HTR-8/SVneo (cell line): Measurements from ENCODE around the gene PYROXD2.

ENCODE experiments used
- DNase-seq: peaks from one replicate; pipeline ENCODE4 v3.0.0; 2011; ENCODE audit warnings: low spot score, mixed read lengths; ENCODE audit not compliant: insufficient read length
- FAIRE-seq: peaks from 2 replicates; lab custom pipeline; 2011; peaks lifted over from hg19 to GRCh38; lab: Jason Lieb, UNC

Gene PYROXD2

DNA sequence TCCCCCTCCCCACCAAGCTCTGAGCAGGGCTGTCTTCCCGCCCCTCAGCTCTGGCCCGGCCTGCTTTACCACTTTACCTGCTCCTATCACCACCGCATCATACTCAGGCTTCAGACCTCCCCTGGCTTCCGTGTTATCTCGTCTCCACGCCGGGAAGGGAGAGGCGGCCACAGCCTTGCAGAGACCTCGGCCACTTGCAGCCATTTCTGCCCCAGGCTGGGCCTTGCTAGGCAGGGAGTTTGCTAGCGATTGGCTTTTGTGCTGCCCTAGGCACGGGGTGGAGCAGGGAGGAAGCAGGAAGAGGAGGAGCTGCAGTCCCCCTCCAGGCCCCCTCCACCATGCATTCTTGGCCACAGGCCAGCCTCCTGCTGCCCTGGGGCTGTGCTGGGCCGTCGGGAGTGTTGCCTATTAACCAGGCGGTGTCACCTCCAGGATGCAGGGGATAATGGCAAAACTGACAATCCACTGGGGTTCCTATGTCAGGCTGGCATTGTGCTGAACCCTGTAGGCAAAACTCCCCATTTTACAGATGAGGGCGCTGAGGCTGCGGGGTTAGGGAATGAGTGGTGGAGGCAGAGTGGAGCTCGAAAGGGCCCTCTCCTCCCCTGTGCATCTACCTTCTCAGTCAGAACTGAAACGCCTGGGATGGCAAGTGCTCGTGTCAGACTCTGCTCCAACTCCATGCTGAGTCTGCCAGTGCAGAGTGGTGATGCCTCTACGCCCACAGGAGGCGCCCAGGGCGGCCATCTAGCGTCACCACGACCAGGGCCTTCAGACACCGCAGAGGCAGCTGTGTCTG is at the start of gene PYROXD2:
PYROXD2 (minus strand) TSS at position 251 of the 799 bp plus-strand sequence; CDS start at position 204, 47 bp downstream.
- DNase-seq = peak; percentile 96
- FAIRE-seq = peak; percentile 95

DNA sequence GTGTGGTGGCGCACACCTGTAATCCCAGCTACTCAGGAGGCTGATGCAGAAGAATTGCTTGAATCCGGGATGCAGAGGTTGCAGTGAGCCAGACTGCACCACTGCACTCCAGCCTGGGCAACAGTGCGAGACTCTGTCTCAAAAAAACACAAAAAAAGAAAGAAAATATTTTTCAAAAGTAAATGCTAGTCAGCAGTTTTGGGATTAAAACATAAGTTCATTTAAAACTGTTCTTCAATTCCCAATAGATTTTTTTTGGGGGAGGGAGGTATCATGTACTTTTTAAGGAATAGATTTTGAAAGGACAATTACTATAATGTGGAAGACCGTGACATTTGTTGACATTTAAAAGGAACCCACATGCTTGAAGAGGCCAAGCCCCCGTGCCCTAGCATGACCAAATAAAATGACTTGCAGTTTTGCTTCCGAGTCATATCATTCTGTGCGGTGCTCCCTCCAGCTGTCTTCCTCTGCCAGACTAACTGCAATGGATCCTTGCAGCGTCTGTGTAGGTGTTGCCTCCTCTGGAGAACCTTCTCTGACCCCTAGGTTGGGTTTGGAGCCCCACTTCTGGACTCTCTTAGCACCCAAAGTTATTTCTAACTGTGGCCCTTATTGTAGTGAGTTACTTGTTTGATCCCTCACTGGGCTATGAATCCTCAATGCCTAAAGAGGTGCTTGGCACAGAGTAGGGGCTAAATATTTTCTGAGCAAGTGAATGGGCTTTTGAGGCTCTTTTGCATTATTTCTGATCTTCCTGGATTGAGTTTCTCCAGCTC is 49.2 kb upstream of the PYROXD2 start:
- no peak for FAIRE-seq
- DNase-seq = no peak

DNA sequence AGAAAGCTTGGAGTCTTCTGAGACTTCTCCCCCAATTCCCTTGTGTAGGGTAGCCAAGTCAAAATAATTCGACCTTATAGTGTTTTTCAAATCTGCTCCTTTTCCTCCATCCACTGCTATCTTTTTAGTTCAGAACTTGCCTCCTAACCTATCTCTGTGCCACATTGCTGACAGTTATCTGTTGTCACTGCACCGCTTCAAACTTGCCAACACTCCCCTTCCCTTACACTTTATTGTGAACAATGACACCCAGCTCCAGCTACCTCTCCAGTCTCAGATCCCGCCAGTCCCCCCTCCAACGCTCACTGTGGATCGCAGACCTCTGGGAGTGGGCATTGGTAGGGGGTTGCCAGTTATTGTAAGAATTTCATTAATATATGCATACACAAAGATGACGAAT is 48.0 kb upstream of the PYROXD2 start:
- no peak for FAIRE-seq

DNA sequence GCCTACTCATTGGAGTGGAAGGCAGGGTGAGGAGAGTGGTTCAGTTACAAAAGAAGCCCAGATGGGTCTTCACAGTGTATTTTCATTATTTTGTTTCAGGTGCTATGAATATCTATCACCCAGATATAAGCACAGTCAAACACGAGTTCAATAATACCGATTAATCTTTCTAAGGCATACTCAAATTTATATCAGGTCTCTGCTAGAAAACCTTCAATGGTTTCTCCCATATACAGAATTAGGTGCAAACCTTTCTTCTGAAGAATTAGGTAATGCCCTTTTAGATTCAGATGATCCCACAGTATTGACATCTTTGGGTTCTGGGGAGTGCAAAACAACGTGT is 46.5 kb upstream of the PYROXD2 start:
- DNase-seq (no peak), FAIRE-seq (no peak)

More for the DNA sequence above, 48.0 kb upstream of the PYROXD2 start:
- DNase-seq = no peak

DNA sequence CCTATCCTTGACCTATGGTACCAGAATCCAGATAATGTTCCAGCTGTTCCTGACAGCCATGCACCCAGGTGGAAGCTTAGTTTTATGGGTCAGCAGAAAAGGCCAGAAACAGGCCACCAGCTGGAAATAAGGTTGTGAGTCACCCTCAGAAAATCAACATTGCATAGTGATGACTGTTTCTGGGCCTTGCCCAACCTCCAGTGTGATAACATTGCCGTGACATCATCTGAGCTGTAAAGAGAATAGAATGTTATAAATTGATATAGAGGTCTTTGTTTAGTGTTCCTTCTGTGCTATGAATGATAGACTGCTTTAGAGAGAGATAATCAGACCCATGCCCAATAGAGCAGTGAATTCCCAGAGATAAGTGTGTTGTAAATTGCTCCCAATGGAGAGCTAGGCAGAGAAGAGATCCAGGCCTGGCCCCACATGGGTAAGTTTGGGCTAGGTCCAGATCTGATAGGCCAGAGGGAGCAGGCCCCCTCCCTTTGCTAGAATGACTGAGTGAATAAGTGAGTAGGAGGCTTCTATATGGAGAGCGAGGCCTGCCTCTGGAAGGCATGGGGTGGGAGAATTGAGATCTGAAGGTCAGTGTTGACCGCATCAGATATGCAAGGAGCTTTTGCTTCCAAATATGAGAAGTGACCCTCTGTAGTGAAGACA is 46.0 kb upstream of the PYROXD2 start:
- peak; percentile 84 for FAIRE-seq
- peak; percentile 80 for DNase-seq

DNA sequence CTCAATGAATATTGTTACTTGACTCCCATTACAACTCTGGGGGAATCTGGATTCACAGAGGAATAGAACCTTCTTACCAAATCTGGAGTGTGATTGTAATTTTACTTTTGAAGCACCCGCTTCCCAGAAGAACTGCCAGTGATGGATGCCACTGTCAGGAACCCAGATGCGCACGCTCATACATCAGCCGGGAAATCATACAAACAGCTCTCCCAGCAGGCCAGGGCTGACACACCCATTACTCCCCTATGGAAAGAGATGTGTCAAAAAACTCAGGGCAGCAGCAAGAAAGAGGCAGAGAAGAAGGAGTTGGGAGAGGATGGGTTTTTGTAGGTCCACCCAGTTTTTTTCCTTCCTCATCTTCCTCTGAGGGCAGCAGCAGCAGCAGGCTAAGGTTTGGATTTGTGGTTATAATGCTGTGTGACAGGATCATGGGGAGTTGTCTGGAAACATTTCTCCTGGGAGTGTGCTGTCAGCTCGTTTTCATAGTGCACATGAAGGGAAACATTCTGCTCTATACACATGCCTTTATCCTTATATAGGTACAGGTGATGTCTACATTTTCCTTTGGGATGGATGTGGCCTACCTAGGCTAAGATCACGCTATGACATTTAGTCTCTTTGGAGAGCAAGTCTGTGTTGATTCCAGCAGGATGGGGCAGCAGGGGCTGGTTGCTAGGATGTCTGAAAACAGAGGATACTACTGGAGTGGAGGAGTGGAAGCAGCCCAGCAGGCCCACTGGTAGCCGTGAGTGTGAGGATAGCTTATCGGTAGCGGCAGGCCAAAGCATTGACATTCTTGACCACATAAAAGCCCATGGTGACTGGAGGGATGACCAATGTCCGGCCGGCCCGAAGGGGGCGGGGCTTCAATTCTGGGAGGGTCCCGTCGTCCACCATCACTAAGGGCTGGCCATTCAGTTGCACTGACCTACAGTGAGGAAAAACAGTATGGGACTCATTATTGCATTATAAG is 44.1 kb upstream of the PYROXD2 start:
- FAIRE-seq (no peak), DNase-seq (no peak)

DNA sequence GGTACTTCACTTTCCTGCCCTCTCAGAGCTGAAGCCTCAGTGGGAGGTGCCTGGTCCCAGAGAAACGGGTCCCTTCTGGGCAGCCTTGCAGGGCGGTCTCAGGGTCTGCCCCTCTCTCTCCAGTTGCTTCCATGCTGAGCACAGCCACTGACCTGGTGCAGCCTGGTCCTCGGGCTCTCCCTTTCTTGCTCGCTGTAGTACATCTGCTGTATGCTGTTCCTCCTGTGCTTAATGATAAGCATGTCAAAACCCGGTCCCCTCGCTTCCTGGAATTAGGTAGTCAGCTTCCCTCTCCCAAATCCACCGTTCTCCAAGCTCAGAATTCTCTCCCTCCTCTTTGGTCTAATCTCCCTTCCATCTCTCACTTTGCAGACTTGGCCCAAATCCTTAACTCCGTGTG is 42.7 kb upstream of the PYROXD2 start:
- FAIRE-seq = no peak
- DNase-seq = no peak

DNA sequence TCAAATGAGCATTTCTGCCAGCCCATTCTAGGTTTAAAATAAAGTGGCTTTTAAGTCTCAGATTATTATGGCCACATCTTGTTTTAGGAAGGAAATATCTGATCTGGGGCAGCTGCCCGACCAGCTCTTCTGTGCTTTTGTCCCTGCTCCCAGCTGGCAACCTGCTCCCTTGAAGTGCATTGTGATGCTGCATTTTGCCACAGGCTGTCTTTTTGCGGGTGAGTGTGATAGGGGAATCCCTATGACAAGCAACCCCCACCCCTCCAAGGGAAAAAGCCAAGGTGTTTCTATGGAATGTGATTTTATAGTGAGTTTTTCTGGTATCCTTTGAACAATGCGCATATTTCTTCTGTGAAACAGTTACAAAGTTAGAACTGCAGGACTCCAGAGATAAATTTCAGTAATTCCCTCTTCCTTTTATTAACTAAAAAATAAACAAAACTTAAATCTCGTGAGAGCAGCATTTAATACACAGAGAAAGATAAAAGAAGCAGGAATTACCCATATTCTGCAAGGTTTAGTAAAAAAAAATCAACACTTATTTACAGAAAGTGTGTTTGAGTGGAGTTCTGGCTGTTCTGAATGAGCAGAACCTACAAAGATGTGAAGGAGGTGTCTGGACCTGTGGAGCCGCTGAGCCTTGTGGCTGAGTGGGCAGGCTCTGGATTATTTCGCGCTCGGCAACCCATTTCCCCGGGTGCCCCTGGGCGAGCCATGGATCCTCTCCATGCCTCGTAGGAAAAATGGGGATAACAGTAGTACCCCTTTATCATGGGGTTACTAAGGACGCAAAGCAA is 41.9 kb upstream of the PYROXD2 start:
- DNase-seq (no peak), FAIRE-seq (no peak)

DNA sequence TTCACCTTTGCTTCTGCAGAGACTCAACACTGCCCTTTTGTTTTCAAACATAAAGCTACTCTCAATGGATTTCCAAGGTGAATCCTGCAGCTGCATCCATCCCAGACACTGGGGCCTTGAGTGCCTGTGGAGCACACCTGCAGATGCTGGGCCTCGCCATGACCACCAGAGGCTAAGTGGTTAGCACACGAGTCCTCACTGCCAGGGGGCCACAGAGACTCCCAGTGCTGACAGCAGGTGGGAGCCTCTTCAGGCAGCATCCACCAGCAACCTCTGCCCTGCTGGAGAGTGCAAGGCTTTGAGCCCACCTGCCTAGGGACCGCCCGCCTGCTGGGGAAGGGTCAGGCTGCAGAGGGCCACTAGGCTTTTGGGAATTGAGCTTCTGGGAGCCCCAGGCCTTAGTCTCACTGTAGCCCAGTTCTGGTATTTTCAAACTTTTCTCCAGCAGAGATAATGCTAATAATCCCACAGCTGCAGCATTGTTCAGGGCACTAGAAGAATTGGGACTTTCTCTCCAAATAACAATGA is 41.1 kb upstream of the PYROXD2 start:
- no peak for DNase-seq

DNA sequence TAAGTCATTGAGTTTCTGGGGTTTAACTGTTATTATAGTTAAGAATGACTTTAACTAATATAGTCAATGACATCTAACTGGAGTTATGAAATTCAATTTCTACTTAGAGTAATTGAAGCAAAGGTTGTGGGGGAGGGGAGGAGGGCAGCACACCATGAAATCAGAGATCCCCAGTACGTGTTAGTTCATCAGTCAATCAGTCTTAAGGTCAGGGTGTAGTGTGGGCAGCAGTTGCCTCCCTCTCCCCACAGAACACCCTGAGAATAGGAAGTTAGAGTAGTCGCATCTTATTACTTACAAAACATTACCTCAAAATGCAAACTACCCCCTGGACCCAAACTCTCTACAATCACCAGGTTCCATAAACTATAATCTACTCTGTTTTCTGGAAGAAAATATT is 38.7 kb upstream of the PYROXD2 start:
- FAIRE-seq (no peak), DNase-seq (no peak)

More for the DNA sequence above, 41.1 kb upstream of the PYROXD2 start:
- FAIRE-seq = no peak

DNA sequence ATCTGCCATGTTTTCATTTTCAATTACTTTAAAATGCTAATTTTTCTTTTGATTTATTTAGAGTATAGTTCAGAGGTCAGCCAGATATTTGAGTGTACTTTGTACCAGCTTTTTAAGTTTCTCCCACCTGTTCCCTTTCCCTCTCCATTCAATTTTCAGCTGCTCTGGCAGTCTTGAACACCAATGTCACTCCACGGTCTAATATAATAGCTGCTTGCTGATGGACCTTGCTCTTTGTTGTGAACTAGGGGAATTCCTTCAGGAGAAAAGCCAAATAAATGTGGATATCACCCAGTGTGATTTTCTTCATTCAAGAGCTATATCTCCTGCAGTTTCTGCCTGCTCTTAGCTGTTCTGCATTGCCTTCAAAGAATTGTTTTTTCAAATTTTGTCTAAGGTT is 35.6 kb upstream of the PYROXD2 start:
- FAIRE-seq = no peak
- no peak for DNase-seq

DNA sequence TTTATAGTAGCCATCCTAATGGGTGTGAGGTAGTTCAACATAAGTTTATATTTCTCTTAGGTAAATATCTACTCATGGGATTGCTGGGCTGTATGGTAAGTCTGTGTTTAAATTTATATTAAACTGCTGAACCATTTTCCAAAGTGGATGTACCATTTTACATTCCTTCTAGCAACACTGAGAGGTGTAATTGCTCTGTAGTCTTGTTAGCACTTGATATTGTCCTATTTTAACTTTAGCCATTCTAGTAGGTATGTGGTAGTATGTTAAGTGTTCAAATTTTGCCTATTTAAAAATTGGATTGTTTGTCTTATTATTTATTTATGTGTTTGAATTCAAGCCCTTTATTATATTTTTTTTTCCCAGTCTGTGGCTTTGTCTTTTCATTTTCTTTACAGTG is 34.3 kb upstream of the PYROXD2 start:
- DNase-seq (no peak), FAIRE-seq (no peak)

DNA sequence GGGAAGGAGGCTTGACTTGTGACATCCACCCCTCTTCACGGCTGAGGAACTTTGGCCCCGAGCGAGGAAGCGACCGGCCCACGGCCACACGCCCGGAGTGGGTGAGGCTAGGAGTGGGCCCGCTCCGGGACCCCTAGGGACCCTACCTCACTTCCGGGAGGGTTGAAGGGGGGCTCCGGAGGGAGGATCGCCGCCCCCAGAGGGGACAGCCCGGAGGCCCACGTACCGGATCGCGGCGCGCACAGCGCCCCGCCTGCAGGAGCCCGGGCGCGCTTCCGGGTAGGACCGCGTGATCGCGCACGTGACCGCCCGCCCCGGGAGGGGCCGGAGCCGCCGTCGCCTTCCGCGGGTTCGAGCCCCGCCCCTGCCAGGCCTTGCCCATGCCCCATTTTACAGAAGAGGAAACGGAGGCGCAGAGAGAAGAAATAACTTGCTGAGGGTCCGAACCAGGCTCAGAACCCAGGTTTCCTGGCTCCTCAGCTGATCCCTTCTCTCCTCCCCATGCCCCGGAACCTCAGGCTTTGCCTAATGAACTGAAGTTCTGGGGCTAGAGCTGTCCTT is 31.8 kb upstream of the PYROXD2 start, which contains the start of gene HPS1:
HPS1 (minus strand) TSS at position 275 of the 561 bp plus-strand sequence. CDS start 3,695 bp downstream, outside the sequence.
- peak; percentile 77 for DNase-seq
- peak; percentile 16 for FAIRE-seq

DNA sequence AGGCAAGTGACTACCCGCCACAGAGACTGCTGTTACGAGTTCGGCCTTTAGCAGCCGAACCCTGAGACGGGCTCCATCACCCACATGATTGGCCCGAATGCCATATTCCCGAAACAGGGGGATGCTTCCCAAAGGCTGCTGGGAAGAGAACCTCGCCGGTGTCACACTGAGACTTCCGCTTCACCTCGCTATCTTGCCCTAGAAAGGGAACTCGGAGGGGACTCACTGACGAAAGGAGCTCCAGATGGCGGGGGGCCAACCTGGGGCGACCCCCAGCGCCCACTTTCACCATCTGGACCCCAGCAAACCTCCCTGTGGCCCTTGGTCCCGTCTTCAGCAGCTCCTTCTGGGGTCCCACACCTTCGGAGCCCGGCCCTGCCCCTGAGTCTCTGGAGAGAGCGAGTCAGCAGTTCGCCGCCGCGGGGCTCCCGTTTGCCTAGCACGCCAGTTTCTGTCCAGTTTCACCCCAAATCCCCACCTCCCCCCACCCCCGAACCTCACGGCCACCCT is 31.2 kb upstream of the PYROXD2 start:
- DNase-seq = peak; percentile 31

DNA sequence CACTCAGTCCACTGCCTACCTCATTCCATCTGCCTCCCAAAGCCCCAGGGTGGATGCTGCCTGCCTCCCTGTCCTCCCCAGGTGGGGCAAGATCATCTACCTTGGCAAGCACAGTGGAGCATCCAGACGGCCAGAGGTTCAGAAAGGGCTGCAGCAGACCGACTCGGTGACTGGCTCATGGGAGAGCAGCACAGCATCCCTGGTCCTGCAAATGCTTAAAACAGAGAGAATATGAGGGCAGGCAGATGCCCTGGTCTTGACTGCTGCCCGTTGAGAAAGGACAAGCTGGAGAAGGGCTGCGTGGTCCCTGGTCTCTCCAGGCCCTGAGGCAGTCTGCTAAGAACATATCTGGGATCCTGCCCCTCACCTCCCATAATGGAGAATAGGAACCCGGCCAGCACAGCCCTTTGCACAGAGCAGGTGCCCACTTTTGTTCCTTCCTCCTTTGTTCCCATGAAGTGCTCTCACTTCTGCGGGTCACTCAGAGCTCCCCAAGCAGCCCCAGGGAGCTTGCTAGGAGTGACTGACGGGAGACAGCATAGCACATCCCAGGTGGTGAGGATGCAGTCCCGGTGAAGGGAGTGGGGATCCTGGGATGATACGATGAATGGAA is 30.3 kb upstream of the PYROXD2 start:
- no peak for FAIRE-seq

More for the DNA sequence above, 31.2 kb upstream of the PYROXD2 start:
- no peak for FAIRE-seq

DNA sequence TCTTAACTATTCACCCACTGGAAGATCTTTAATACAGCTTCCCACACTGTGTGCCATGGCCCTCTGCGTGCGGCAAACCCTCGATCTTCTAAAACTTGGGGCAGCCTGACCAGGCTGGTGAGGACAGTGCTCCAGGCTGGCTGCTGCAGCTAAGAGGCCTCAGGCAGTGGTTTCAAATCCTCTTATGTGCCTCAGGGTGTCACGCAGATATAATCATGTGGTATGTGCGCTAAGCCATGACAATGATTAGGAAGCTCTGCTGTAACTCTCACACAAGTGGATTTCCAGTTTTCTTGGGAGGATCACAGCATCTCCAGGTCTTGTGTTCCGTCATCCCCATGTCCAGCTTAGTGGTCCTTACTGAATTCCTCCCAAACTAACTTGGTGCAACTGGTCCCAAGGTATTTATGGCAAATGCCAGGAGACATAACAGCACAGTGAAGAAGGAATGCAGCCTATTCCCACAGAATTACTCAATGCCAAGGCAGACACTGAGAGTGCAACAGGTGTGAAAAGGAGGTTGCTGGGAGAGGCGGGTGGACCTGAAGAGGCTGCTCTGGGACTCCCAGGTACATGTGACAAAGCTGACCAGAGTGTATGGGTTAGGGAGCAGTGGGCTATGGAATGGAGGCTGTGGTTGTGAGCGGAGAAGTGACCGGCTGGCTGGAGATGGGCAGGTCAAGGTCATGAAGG is 29.5 kb upstream of the PYROXD2 start:
- DNase-seq = no peak
- no peak for FAIRE-seq

More for the DNA sequence above, 30.3 kb upstream of the PYROXD2 start:
- DNase-seq = no peak

DNA sequence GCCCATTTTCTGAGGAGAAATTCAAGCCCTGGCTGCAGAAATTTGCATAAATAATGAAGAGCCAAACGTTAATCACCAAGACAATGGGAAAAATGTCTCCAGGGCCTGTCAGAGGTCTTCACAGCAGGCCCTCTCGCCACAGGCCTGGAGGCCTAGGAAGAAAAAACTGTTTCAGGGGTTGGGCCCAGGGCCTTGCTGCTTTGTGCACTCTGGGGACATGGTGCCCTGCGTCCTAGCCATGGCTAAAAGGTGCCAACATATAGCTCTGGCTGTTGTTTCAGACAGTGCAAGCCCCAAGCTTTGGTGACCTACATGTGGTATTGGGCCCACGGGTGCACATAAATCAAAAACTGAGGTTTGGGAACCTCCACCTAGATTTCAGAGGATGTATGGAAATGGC is 23.7 kb upstream of the PYROXD2 start:
- no peak for DNase-seq
- FAIRE-seq = no peak
